ENCODE data around the gene NET1.
A peak's percentile ranks its signal among the peaks of the same experiment; 100 is the strongest.
"Not testable (repeated sequence)": the region's sequence is repeated elsewhere in the genome, so short reads cannot be mapped to it uniquely, and the experiment has no call there.

NET1 gene

GRCh38 chr10:5400468-5401240 lies 11.7 kb upstream of the NET1 start:
- no peak for DNase-seq (ENCODE audit: low read depth)

- no peak for DNase-seq (ENCODE audit: low read depth)
These were observed 9.6 kb upstream of the NET1 start for GRCh38 chr10:5402798-5403197.

GRCh38 chr10:5404208-5405041 lies 7.9 kb upstream of the NET1 start, which contains the start of gene TUBAL3:
TUBAL3 (minus strand) TSS chr10:5404828; CDS start chr10:5404792, 36 bp downstream.
- DNase-seq (ENCODE audit: low read depth): no peak

GRCh38 chr10:5406918-5407317 lies 5.4 kb upstream of the NET1 start:
- DNase-seq (ENCODE audit: low read depth): no peak

- DNase-seq (ENCODE audit: low read depth): not testable (repeated sequence)
These were observed 1.6 kb upstream of the NET1 start for GRCh38 chr10:5410787-5411186.

GRCh38 chr10:5411941-5412276 lies 448 bp upstream of the NET1 start:
- peak; percentile 16 for DNase-seq (ENCODE audit: low read depth)

GRCh38 chr10:5413012-5413938 lies 918 bp downstream of the NET1 start:
- DNase-seq (ENCODE audit: low read depth): peak; percentile 10

GRCh38 chr10:5416981-5417380 lies 4.6 kb downstream of the NET1 start:
- DNase-seq (ENCODE audit: low read depth): no peak

GRCh38 chr10:5418584-5418983 lies 6.2 kb downstream of the NET1 start:
- no peak for DNase-seq (ENCODE audit: low read depth)

- DNase-seq (ENCODE audit: low read depth): no peak
These were observed 7.2 kb downstream of the NET1 start for GRCh38 chr10:5419466-5420094.

GRCh38 chr10:5423771-5424170 lies 11.4 kb downstream of the NET1 start:
- no peak for DNase-seq (ENCODE audit: low read depth)

- no peak for DNase-seq (ENCODE audit: low read depth)
These were observed 12.4 kb downstream of the NET1 start for GRCh38 chr10:5424751-5425150.

GRCh38 chr10:5428133-5428532 lies 15.8 kb downstream of the NET1 start:
- no peak for DNase-seq (ENCODE audit: low read depth)

- no peak for DNase-seq (ENCODE audit: low read depth)
These were observed 20.8 kb downstream of the NET1 start for GRCh38 chr10:5433182-5433581.

- no peak for DNase-seq (ENCODE audit: low read depth)
These were observed 21.8 kb downstream of the NET1 start for GRCh38 chr10:5434017-5434753.

GRCh38 chr10:5435328-5435727 lies 23.0 kb downstream of the NET1 start:
- DNase-seq (ENCODE audit: low read depth): no peak

- DNase-seq (ENCODE audit: low read depth): no peak
These were observed 27.8 kb downstream of the NET1 start for GRCh38 chr10:5440206-5440605.

GRCh38 chr10:5441106-5441505 lies 28.7 kb downstream of the NET1 start:
- no peak for DNase-seq (ENCODE audit: low read depth)

- DNase-seq (ENCODE audit: low read depth): no peak
These were observed 30.0 kb downstream of the NET1 start for GRCh38 chr10:5442065-5442989.

GRCh38 chr10:5442990-5443370 lies 30.6 kb downstream of the NET1 start:
- no peak for DNase-seq (ENCODE audit: low read depth)

Measured in GM04504 (cell line).